DOHH2 (cell line): ENCODE results near the gene STON1.

Experiments
- H3F3A ChIP-seq: fragments of 200-600 bp; sonication (generic), shearing (Covaris generic); 2 replicates; pipeline ENCODE4 v1.6.0; 2016; ENCODE audit warnings: antibody characterized with exemption, mild to moderate bottlenecking; ENCODE audit not compliant: control insufficient read depth, insufficient read depth
- H3K27ac ChIP-seq: fragments of 200-600 bp; sonication (generic); 2 replicates; pipeline ENCODE4 v1.5.1; 2014; ENCODE audit warnings: low read depth, mild to moderate bottlenecking, low read length, moderate library complexity
- H3K27me3 ChIP-seq: fragments of 200-600 bp; sonication (generic); 2 replicates; pipeline ENCODE4 v1.6.1; 2014; ENCODE audit warnings: mild to moderate bottlenecking, low read length, mixed read lengths; ENCODE audit not compliant: control insufficient read depth
- H3K36me3 ChIP-seq: fragments of 200-600 bp; sonication (generic); 2 replicates; pipeline ENCODE4 v1.6.1; 2014; ENCODE audit warnings: mild to moderate bottlenecking, low read length, moderate library complexity, mixed read lengths; ENCODE audit not compliant: control insufficient read depth
- H3K4me1 ChIP-seq: fragments of 200-600 bp; sonication (generic); 2 replicates; pipeline ENCODE4 v1.6.1; 2014; ENCODE audit warnings: mild to moderate bottlenecking, low read length, mixed read lengths; ENCODE audit not compliant: control insufficient read depth
- H3K4me2 ChIP-seq: fragments of 200-600 bp; sonication (generic); 2 replicates; pipeline ENCODE4 v1.6.0; 2014; ENCODE audit warnings: mild to moderate bottlenecking, low read length, moderate library complexity
- H3K4me3 ChIP-seq: fragments of 200-600 bp; sonication (generic); 2 replicates; pipeline ENCODE4 v1.5.1; 2014; ENCODE audit warnings: mild to moderate bottlenecking, low read length, mixed read lengths
- H3K79me2 ChIP-seq: fragments of 200-600 bp; sonication (generic); 2 replicates; pipeline ENCODE4 v1.6.1; 2014; ENCODE audit warnings: mild to moderate bottlenecking, low read length, mixed read lengths; ENCODE audit not compliant: control insufficient read depth
- H3K9me2 ChIP-seq: fragments of 200-600 bp; sonication (generic); replicated peaks from 2 replicates; pipeline ENCODE4 v1.6.1; 2014; ENCODE audit warnings: mild to moderate bottlenecking, low read length, mixed read lengths; ENCODE audit not compliant: control insufficient read depth
- H3K9me3 ChIP-seq: fragments of 200-600 bp; sonication (generic); 2 replicates; pipeline ENCODE4 v1.6.1; 2014; ENCODE audit warnings: antibody characterized with exemption, low read length, mixed read lengths; ENCODE audit not compliant: control insufficient read depth, insufficient read depth
- H4K20me1 ChIP-seq: fragments of 200-600 bp; sonication (generic); 2 replicates; pipeline ENCODE4 v1.6.0; 2014; ENCODE audit warnings: low read depth, mild to moderate bottlenecking, antibody characterized with exemption, low read length, moderate library complexity; ENCODE audit not compliant: control insufficient read depth, insufficient read depth
- EZH2phosphoT487 ChIP-seq: fragments of 200-600 bp; sonication (generic); IDR thresholded peaks from 2 replicates; pipeline ENCODE4 v1.6.1; 2017; ENCODE audit warnings: borderline replicate concordance, mild to moderate bottlenecking, antibody characterized with exemption, low read length, moderate library complexity, mixed read lengths
- TF ChIP-seq, protein P1 (sequence below): fragments of 200-600 bp; sonication (generic); IDR thresholded peaks from one replicate; pipeline ENCODE4 v1.5.1; 2014; ENCODE audit warnings: antibody characterized with exemption, mild to moderate bottlenecking, low read depth, low read length; ENCODE audit not compliant: poor library complexity, severe bottlenecking

The STON1 gene

DNA sequence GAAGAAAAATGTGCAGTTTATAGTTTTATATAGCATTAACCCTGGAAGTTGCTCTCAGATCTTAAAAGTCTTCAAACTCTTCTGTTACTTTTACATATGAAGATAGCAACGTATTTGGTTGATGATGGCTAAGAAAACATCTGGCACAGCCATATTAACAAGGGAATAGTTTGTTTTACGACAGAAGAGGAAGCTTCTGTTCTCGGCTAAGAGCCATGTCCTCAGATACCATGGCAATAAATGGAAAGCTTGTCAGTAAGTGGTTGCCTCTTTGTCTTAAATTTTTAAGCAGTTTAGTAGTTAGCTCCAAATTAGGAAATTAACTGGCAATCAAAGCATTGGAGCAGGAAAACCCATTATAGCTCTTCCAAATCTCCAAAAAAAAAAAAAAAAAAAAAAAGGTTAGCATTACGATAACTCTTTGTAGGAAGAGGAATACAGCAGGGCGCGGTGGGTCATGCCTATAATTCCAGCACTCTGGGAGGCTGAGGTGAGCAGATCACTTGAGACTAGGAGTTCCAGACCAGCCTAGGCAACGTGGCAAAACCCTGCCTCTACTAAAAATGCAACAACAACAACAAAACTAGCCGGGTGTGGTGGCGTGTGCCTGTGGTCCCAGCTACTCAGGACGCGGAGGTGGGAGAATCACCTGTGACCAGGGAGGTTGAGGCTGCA lies 4.5 kb upstream of the STON1 start:
- Histone ChIP-seq H3K36me3 (0 out of 2 replicates have a peak, but pooled peaks cover 3% of the 10 kb centered on the region), H3K79me2 (no peaks in the 10 kb centered on the region), H3K4me3 (no peak overlapping the region), H3K4me2 (no peak overlapping the region), H3K9me2 (no peaks in the 10 kb centered on the region), H3K27ac (no peak overlapping the region), H3K27me3 (peaks cover 4% of the 10 kb centered on the region), H3K4me1 (peaks cover 6% of the 10 kb centered on the region), H3K9me3 (no peaks in the 10 kb centered on the region), H3F3A (no peaks in the 10 kb centered on the region), H4K20me1 (0 out of 2 replicates have a peak, but pooled peaks cover 3% of the 10 kb centered on the region)
- TF ChIP-seq, protein P1, sequence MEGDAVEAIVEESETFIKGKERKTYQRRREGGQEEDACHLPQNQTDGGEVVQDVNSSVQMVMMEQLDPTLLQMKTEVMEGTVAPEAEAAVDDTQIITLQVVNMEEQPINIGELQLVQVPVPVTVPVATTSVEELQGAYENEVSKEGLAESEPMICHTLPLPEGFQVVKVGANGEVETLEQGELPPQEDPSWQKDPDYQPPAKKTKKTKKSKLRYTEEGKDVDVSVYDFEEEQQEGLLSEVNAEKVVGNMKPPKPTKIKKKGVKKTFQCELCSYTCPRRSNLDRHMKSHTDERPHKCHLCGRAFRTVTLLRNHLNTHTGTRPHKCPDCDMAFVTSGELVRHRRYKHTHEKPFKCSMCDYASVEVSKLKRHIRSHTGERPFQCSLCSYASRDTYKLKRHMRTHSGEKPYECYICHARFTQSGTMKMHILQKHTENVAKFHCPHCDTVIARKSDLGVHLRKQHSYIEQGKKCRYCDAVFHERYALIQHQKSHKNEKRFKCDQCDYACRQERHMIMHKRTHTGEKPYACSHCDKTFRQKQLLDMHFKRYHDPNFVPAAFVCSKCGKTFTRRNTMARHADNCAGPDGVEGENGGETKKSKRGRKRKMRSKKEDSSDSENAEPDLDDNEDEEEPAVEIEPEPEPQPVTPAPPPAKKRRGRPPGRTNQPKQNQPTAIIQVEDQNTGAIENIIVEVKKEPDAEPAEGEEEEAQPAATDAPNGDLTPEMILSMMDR: no peak
- no peak for TF ChIP-seq EZH2phosphoT487

DNA sequence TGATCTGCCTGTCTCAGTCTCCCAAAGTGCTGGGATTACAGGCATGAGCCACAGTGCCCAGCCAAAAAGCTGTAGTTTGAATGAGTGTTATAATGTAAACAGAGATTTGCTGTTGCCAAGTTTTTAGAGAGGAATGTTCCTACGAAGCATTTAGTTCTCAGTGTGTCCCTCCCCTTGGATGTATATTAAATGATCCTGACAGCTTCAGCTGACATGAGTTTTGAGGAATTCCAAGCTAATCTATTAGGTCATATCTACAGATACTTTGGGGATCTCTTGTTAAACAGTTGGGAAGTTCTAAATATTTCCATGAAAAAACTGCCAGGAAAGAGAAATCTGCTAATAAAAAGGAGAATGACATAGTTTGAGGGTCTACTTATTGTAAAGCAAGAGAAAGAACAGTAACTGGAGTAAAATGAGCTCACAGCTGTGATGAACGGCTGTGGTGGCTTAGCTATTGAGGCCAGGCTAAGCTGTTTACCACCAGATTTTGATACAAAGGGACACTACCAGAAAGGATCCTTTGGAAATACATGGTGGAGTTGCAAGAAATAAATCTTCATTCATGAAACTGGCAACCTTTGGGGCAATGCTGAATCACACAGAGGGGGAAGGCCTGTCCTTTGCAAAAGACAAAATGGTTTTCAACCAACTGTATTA lies 2.6 kb upstream of the STON1 start:
- no peak overlapping the region for H3K4me3 ChIP-seq
- H3K79me2 ChIP-seq: no peaks in the 10 kb centered on the region
- no peak overlapping the region for H3K4me2 ChIP-seq
- H3K27ac ChIP-seq: no peak overlapping the region
- no peaks in the 10 kb centered on the region for H3F3A ChIP-seq
- 0 out of 2 replicates have a peak, but pooled peaks cover 3% of the 10 kb centered on the region for H4K20me1 ChIP-seq
- H3K9me2 ChIP-seq: no peaks in the 10 kb centered on the region
- peaks cover 15% of the 10 kb centered on the region for H3K4me1 ChIP-seq
- no peaks in the 10 kb centered on the region for H3K36me3 ChIP-seq
- H3K9me3 ChIP-seq: no peaks in the 10 kb centered on the region
- H3K27me3 ChIP-seq: peaks cover 16% of the 10 kb centered on the region
- TF ChIP-seq, protein P1: no peak
- no peak for TF ChIP-seq EZH2phosphoT487

DNA sequence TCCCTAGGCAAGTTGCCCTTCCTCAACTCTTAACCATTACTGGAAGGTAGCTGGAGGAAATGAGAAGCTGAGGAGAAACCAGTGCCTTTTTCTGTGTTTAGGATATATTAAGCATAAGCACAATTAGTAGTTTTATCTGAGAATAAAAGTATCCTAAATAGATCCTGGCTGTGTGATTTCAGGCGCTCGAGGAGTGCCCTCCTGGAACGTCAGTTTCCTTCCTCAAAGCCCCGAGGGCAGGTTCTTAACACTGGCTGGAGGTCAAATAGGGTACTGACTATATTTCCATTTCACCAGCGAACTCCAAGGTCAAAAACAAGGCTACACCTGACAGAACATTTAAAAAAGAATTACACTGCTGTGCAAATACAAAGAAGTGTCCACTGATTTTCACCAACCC lies 1.5 kb upstream of the STON1 start:
- Histone ChIP-seq H3K9me2 (no peaks in the 10 kb centered on the region), H3K4me1 (peaks cover 15% of the 10 kb centered on the region), H3K4me2 (no peak overlapping the region), H3K9me3 (no peaks in the 10 kb centered on the region), H3K27me3 (peaks cover 16% of the 10 kb centered on the region), H3F3A (no peaks in the 10 kb centered on the region), H3K36me3 (no peaks in the 10 kb centered on the region), H3K4me3 (no peak overlapping the region), H4K20me1 (0 out of 2 replicates have a peak, but pooled peaks cover 3% of the 10 kb centered on the region), H3K79me2 (no peaks in the 10 kb centered on the region), H3K27ac (no peak overlapping the region)
- TF ChIP-seq, protein P1: no peak
- no peak for TF ChIP-seq EZH2phosphoT487
